Measurements from ENCODE around the gene NOS1. TPM values are rescaled to one million over a fixed set of nuclear protein-coding genes. Genes with fewer than 3 reads are reported as not detected.

NOS1 gene
- total RNA-seq, 4 donors from 2014 or later: 0.79 to 1.6 (median 0.96) TPM; not detected in 1

- H3K27me3 ChIP-seq: peaks cover 5% of the 10 kb centered on the region
- H3K9me3 ChIP-seq: no peaks in the 10 kb centered on the region
- WGBS, 2 donors (ENCODE audit: low coverage in 1 of 2): 60 to 78% methylated on average over 1 to 4 of the region's 4 CpGs
- DNase-seq: no peak
- H3K36me3 ChIP-seq: no peaks in the 10 kb centered on the region
- H3K4me3 ChIP-seq: no peak overlapping the region
- intact Hi-C loops (cut with DNase I; ENCODE audit: low total_unique reads): no loop called here
- H3K27ac ChIP-seq: no peak overlapping the region
- in situ Hi-C loops (cut with MboI; ENCODE audit: low pct_ligation_motif_present in 1 of 4, low pct_unique_long_range_greater_than_20kb in 1 of 4, low sequenced_read_pairs in 3 of 4): no loop called here
- TF ChIP-seq CTCF (IDR thresholded peaks at IDR 0.05) (no peak), POLR2A (IDR thresholded peaks at IDR 0.05) (no peak), EP300 (IDR thresholded peaks at IDR 0.05; ENCODE audit: low read depth) (no peak), POLR2AphosphoS5 (IDR thresholded peaks at IDR 0.05) (no peak)
- no peaks in the 10 kb centered on the region for H3K4me1 ChIP-seq
These were observed 19.2 kb downstream of the NOS1 start for GRCh38 chr12:117342247-117342646.

GRCh38 chr12:117339104-117339503, 22.3 kb downstream of the NOS1 start:
- no peaks in the 10 kb centered on the region for H3K9me3 ChIP-seq
- H3K4me3 ChIP-seq: no peak overlapping the region
- in situ Hi-C loops (cut with MboI; ENCODE audit: low pct_ligation_motif_present in 1 of 4, low pct_unique_long_range_greater_than_20kb in 1 of 4, low sequenced_read_pairs in 3 of 4): no loop called here
- WGBS, 2 donors (ENCODE audit: low coverage in 1 of 2): 20 to 43% methylated on average over 1 to 4 of the region's 4 CpGs
- TF ChIP-seq POLR2AphosphoS5 (IDR thresholded peaks at IDR 0.05) (no peak), POLR2A (IDR thresholded peaks at IDR 0.05) (no peak), EP300 (IDR thresholded peaks at IDR 0.05; ENCODE audit: low read depth) (no peak), CTCF (IDR thresholded peaks at IDR 0.05) (no peak)
- H3K27me3 ChIP-seq: peaks cover 26% of the 10 kb centered on the region
- no peak overlapping the region for H3K27ac ChIP-seq
- H3K4me1 ChIP-seq: no peaks in the 10 kb centered on the region
- H3K36me3 ChIP-seq: no peaks in the 10 kb centered on the region
- intact Hi-C loops (cut with DNase I; ENCODE audit: low total_unique reads): no loop called here
- DNase-seq: no peak

GRCh38 chr12:117334855-117335587, 26.4 kb downstream of the NOS1 start:
- intact Hi-C loops (cut with DNase I; ENCODE audit: low total_unique reads) (no loop called here), in situ Hi-C loops (cut with MboI; ENCODE audit: low pct_ligation_motif_present in 1 of 4, low pct_unique_long_range_greater_than_20kb in 1 of 4, low sequenced_read_pairs in 3 of 4) (no loop called here)
- H3K4me1 ChIP-seq: no peaks in the 10 kb centered on the region
- H3K4me3 ChIP-seq: no peak overlapping the region
- no peak for DNase-seq
- no peaks in the 10 kb centered on the region for H3K36me3 ChIP-seq
- H3K27me3 ChIP-seq: peaks cover 38% of the 10 kb centered on the region
- TF ChIP-seq POLR2A (IDR thresholded peaks at IDR 0.05): no peak
- no peak for TF ChIP-seq CTCF (IDR thresholded peaks at IDR 0.05)
- no peak for TF ChIP-seq EP300 (IDR thresholded peaks at IDR 0.05; ENCODE audit: low read depth)
- TF ChIP-seq POLR2AphosphoS5 (IDR thresholded peaks at IDR 0.05): no peak
- no peaks in the 10 kb centered on the region for H3K9me3 ChIP-seq
- WGBS, 2 donors (ENCODE audit: low coverage in 1 of 2): 43 to 53% methylated on average over 10 to 21 of the region's 21 CpGs
- no peak overlapping the region for H3K27ac ChIP-seq

GRCh38 chr12:117334051-117334450, 27.4 kb downstream of the NOS1 start:
- intact Hi-C loops (cut with DNase I; ENCODE audit: low total_unique reads) (no loop called here), in situ Hi-C loops (cut with MboI; ENCODE audit: low pct_ligation_motif_present in 1 of 4, low pct_unique_long_range_greater_than_20kb in 1 of 4, low sequenced_read_pairs in 3 of 4) (no loop called here)
- no peak for DNase-seq
- no peaks in the 10 kb centered on the region for H3K36me3 ChIP-seq
- no peaks in the 10 kb centered on the region for H3K4me1 ChIP-seq
- H3K4me3 ChIP-seq: no peak overlapping the region
- H3K27me3 ChIP-seq: peaks cover 38% of the 10 kb centered on the region
- no peak for TF ChIP-seq POLR2AphosphoS5 (IDR thresholded peaks at IDR 0.05)
- TF ChIP-seq EP300 (IDR thresholded peaks at IDR 0.05; ENCODE audit: low read depth): no peak
- TF ChIP-seq CTCF (IDR thresholded peaks at IDR 0.05): no peak
- TF ChIP-seq POLR2A (IDR thresholded peaks at IDR 0.05): no peak
- no peak overlapping the region for H3K27ac ChIP-seq
- no peaks in the 10 kb centered on the region for H3K9me3 ChIP-seq
- WGBS, 2 donors (ENCODE audit: low coverage in 1 of 2): 14 to 43% methylated on average over 2 to 3 of the region's 3 CpGs

Data from transverse colon (tissue), 4 donors.